Measurements from ENCODE around the gene RFLNA.

The RFLNA gene

GRCh38 chr12:124334266-124334665 is 39.4 kb downstream of the RFLNA start:
- in situ Hi-C loops (cut with MboI; ENCODE audit: low sequenced_read_pairs, unreplicated experiment): no loop called here
- DNase-seq (ENCODE audit: low spot score): no peak
- TF ChIP-seq, protein P1, sequence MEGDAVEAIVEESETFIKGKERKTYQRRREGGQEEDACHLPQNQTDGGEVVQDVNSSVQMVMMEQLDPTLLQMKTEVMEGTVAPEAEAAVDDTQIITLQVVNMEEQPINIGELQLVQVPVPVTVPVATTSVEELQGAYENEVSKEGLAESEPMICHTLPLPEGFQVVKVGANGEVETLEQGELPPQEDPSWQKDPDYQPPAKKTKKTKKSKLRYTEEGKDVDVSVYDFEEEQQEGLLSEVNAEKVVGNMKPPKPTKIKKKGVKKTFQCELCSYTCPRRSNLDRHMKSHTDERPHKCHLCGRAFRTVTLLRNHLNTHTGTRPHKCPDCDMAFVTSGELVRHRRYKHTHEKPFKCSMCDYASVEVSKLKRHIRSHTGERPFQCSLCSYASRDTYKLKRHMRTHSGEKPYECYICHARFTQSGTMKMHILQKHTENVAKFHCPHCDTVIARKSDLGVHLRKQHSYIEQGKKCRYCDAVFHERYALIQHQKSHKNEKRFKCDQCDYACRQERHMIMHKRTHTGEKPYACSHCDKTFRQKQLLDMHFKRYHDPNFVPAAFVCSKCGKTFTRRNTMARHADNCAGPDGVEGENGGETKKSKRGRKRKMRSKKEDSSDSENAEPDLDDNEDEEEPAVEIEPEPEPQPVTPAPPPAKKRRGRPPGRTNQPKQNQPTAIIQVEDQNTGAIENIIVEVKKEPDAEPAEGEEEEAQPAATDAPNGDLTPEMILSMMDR (IDR thresholded peaks at IDR 0.05; ENCODE audit: borderline replicate concordance, control extremely low read depth, extremely low read depth, insufficient read depth, missing control alignments): no peak

DNA sequence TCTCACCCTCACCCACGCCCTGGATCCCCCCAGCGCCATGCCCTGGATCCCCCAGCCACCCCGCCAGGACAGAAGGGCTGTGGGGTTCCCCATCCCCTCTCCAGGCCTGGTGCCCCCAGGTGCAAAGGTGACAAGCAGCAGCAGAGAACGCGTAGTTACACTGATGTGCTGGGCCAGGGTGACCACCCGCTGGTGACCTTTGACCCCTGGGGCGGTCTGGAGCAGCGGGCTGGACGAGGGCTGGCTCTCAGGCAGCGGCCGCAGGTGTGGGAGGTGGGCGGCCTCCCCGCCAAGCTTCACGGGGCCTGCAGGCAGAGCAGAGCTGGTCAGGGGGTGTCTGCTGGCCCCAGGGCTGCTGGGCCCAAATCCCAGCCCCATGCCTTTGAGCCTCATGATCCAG is 40.1 kb downstream of the RFLNA start:
- TF ChIP-seq, protein P1 (IDR thresholded peaks at IDR 0.05; ENCODE audit: borderline replicate concordance, control extremely low read depth, extremely low read depth, insufficient read depth, missing control alignments): no peak
- in situ Hi-C loops (cut with MboI; ENCODE audit: low sequenced_read_pairs, unreplicated experiment): no loop called here
- DNase-seq (ENCODE audit: low spot score): no peak

DNA sequence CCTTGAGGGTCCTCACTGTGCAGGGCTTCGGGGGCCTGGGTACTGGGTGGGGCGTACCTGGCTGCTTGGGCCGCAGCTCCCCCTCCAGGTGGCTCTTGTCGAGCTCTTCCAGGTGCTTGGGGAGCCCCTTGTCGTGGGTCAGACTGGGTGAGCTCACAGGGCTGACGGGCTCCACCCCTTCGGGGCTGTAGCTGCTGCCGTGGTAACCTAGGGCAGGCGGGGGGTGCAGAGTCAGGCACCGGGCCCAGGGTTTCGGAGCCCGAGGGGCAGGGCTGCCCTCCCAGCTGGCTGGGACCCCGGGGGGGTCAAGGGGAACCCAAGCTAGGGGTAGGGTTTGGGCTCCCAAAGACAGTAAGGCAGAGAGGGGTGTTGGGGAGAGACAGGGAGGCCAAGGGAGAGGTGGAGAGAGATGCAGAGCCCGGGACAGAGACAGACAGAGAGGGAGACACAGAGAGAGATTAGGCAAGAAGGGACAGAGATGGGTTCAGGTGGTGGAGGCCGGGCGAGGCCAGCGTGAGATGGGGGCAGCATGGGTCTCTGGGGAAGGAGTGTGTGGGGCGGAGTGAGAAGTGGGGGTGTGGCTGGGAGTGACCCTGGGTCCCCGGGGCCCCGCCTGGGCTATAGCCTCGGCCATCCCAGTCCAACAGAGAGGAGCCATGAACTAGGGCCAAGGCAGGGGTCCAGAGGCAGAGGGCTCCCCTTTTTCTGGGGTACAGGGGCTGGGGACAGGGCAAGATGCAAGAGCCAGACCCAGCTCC is 40.7 kb downstream of the RFLNA start:
- DNase-seq (ENCODE audit: low spot score): no peak
- TF ChIP-seq, protein P1 (IDR thresholded peaks at IDR 0.05; ENCODE audit: borderline replicate concordance, control extremely low read depth, extremely low read depth, insufficient read depth, missing control alignments): no peak
- in situ Hi-C loops (cut with MboI; ENCODE audit: low sequenced_read_pairs, unreplicated experiment): no loop called here

GRCh38 chr12:124336184-124336437 is 41.2 kb downstream of the RFLNA start:
- no peak for DNase-seq (ENCODE audit: low spot score)
- in situ Hi-C loops (cut with MboI; ENCODE audit: low sequenced_read_pairs, unreplicated experiment): no loop called here
- TF ChIP-seq, protein P1 (IDR thresholded peaks at IDR 0.05; ENCODE audit: borderline replicate concordance, control extremely low read depth, extremely low read depth, insufficient read depth, missing control alignments): no peak

GRCh38 chr12:124336742-124337520 is 42.0 kb downstream of the RFLNA start:
- TF ChIP-seq, protein P1 (IDR thresholded peaks at IDR 0.05; ENCODE audit: borderline replicate concordance, control extremely low read depth, extremely low read depth, insufficient read depth, missing control alignments): no peak
- in situ Hi-C loops (cut with MboI; ENCODE audit: low sequenced_read_pairs, unreplicated experiment): no loop called here

GRCh38 chr12:124337622-124338021 is 42.7 kb downstream of the RFLNA start:
- TF ChIP-seq, protein P1 (IDR thresholded peaks at IDR 0.05; ENCODE audit: borderline replicate concordance, control extremely low read depth, extremely low read depth, insufficient read depth, missing control alignments): no peak
- in situ Hi-C loops (cut with MboI; ENCODE audit: low sequenced_read_pairs, unreplicated experiment): no loop called here
- no peak for DNase-seq (ENCODE audit: low spot score)

More at GRCh38 chr12:124336742-124337520, 42.0 kb downstream of the RFLNA start:
- no peak for DNase-seq (ENCODE audit: low spot score)

All from GM13976 (cell line).